Stimulated activated effector memory CD8-positive, alpha-beta T cell treated with anti-CD3 and anti-CD28 coated beads, Interleukin-12 subunit alpha, Interleukin-12 subunit beta, amount 100 ng/mL, for 72 hours (primary cell): Measurements from ENCODE around the gene OR4L1.
"Not testable (repeated sequence)": the region's sequence is repeated elsewhere in the genome, so short reads cannot be mapped to it uniquely, and the experiment has no call there.

Source experiments
- ATAC-seq: fragments of 150-1000 bp; cut with Tn5 transposase; 2 replicates; pipeline ENCODE4 v1.10.0; 2021
- DNase-seq, 2 donors: peaks; one replicate each; pipeline ENCODE4 v3.0.0; 2021 to 2022; ENCODE audit warnings: low spot score in 2 of 2
- H3K27ac Mint-ChIP-seq: one replicate; pipeline ENCODE4 v1.8.0; 2022; ENCODE audit warnings: mild to moderate bottlenecking, mixed read lengths
- H3K36me3 Mint-ChIP-seq: one replicate; pipeline ENCODE4 v1.8.0; 2022; ENCODE audit warnings: mild to moderate bottlenecking, mixed read lengths
- H3K4me1 Mint-ChIP-seq: one replicate; pipeline ENCODE4 v1.8.0; 2022; ENCODE audit warnings: mixed read lengths
- H3K4me3 Mint-ChIP-seq: one replicate; pipeline ENCODE4 v1.8.0; 2022; ENCODE audit warnings: mild to moderate bottlenecking, mixed read lengths
- H3K9me3 Mint-ChIP-seq: one replicate; pipeline ENCODE4 v1.8.0; 2022; ENCODE audit warnings: mixed read lengths

The OR4L1 gene, protein sequence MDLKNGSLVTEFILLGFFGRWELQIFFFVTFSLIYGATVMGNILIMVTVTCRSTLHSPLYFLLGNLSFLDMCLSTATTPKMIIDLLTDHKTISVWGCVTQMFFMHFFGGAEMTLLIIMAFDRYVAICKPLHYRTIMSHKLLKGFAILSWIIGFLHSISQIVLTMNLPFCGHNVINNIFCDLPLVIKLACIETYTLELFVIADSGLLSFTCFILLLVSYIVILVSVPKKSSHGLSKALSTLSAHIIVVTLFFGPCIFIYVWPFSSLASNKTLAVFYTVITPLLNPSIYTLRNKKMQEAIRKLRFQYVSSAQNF

DNA sequence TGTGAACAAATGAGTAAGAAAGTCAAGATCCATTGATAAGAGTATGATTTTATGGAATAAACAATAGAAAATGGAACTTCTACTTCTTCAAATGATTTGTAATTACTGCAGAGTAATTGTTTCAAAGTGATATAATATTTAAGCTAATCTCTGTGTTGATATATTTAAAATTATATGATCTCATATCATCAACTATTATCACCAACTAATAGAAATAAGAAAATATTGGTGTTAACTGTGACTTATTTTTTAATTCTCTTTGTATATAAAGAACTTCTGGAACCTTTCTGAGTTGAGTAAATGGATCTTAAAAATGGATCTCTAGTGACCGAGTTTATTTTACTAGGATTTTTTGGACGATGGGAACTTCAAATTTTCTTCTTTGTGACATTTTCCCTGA is at the start of gene OR4L1:
Gene OR4L1, plus strand, starts transcription at position 301 of the 400 bp plus-strand sequence. Its CDS starts 0 bp downstream, at position 301.
- Mint-ChIP-seq H3K27ac (no peak within 1 kb of the TSS), H3K4me1 (no peaks in the 10 kb centered on the region), H3K9me3 (peaks cover 3% of the 10 kb centered on the region), H3K36me3 (no peaks in the 10 kb centered on the region), H3K4me3 (no peak within 1 kb of the TSS)
- DNase-seq (no peak), ATAC-seq (no peak)

DNA sequence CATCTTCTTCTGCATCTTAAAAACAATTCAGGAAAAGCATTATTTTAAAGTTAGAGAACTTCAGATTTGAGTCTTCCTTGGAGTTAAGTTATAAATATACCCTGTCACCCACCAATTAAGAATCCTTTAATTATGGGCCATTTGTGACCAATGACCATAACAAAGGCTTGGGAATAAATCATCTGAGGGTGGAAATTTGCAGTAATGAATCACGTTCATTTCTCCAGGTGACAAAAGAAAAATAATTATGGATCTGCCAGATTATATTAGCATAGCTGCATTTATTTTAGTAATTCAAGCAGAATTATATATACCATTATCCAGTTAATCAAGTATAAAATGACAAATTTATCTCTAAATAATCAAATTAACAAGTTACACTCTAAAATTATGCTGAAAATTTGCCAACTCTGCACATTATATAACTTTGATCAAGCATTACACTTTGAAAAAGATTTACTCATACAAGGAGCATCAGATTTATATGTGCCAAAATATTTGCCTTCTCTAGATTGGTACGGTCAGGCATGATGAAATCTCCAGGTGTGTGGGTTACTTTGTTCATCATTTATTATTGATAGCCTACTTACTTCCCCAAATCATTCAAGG is 40.5 kb upstream of the OR4L1 start, which contains the start of gene OR4K14:
Gene OR4K14, minus strand, starts transcription at position 51 of the 609 bp plus-strand sequence. CDS start 4,114 bp downstream, outside the sequence.
- H3K9me3 Mint-ChIP-seq = peaks cover under 1% of the 10 kb centered on the region

DNA sequence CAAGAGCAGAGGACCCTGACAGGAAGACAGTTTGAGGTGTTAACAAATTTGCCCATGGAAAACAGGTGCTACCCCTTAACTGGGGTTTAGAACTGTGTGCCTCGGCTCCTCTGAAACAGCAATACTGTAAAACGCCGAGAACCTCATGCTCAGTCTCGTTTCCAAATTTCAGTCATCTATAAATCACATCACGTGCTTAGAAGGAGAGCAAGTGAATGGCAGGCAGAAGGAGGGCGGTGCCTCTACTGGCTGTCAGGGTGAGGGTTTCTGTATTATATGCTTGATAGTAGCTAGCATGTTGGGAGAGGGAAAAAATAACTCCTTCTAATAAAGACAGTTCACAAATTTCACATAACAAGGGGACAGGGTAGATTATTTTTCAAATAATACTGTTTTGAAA is 28.8 kb upstream of the OR4L1 start:
- Mint-ChIP-seq H3K4me1 (no peaks in the 10 kb centered on the region), H3K9me3 (no peaks in the 10 kb centered on the region), H3K4me3 (no peak overlapping the region), H3K36me3 (no peaks in the 10 kb centered on the region), H3K27ac (no peak overlapping the region)
- DNase-seq = no peak
- ATAC-seq = no peak

More for the DNA sequence above, 40.5 kb upstream of the OR4L1 start, which contains the start of gene OR4K14:
- ATAC-seq = no peak
- no peaks in the 10 kb centered on the region for H3K36me3 Mint-ChIP-seq
- H3K4me1 Mint-ChIP-seq = no peaks in the 10 kb centered on the region
- H3K4me3 Mint-ChIP-seq = no peak within 1 kb of the TSS
- no peak within 1 kb of the TSS for H3K27ac Mint-ChIP-seq
- DNase-seq = no peak

- DNase-seq (no peak), ATAC-seq (peak; percentile 50)
- H3K4me3 Mint-ChIP-seq = no peak overlapping the region
- no peak overlapping the region for H3K27ac Mint-ChIP-seq
- no peaks in the 10 kb centered on the region for H3K36me3 Mint-ChIP-seq
- H3K9me3 Mint-ChIP-seq = no peaks in the 10 kb centered on the region
- no peaks in the 10 kb centered on the region for H3K4me1 Mint-ChIP-seq
Observed at GRCh38 chr14:20035449-20035848, 24.4 kb upstream of the OR4L1 start.

- ATAC-seq (no peak), DNase-seq (no peak)
- Mint-ChIP-seq H3K9me3 (no peaks in the 10 kb centered on the region), H3K4me3 (no peak within 1 kb of the TSS), H3K36me3 (no peaks in the 10 kb centered on the region), H3K27ac (no peak within 1 kb of the TSS), H3K4me1 (no peaks in the 10 kb centered on the region)
Observed at GRCh38 chr14:20035938-20036337, 23.9 kb upstream of the OR4L1 start, which contains the start of gene OR4K13. OR4K13 (minus strand) TSS chr14:20036038; CDS start chr14:20034758, 1,280 bp downstream.

GRCh38 chr14:20044243-20044642 is 15.6 kb upstream of the OR4L1 start:
- DNase-seq = no peak
- Mint-ChIP-seq H3K27ac (no peak overlapping the region), H3K4me3 (no peak overlapping the region), H3K9me3 (no peaks in the 10 kb centered on the region), H3K4me1 (no peaks in the 10 kb centered on the region), H3K36me3 (no peaks in the 10 kb centered on the region)
- no peak for ATAC-seq

DNA sequence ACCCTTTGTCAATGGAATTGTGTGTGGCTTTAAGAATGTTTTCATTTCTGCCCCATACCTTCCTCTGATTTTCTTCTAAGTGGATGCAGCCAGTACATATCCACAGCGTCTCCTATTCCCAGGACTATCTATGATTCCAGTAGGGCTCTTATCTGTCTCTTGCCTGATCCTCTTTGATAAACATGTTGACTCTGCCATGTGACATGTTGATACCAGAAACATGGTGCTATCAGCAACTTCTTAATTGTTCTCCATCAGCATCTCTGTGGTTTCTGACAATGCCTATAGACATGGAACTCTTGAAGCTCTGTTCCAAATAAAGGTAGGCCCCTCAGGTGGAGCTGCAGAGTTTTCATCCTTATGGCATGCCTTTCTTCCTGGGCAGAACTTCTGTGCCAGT is 11.6 kb upstream of the OR4L1 start:
- H3K9me3 Mint-ChIP-seq = no peaks in the 10 kb centered on the region
- H3K27ac Mint-ChIP-seq = no peak overlapping the region
- H3K36me3 Mint-ChIP-seq = no peaks in the 10 kb centered on the region
- no peaks in the 10 kb centered on the region for H3K4me1 Mint-ChIP-seq
- ATAC-seq (no peak), DNase-seq (no peak)
- H3K4me3 Mint-ChIP-seq = no peak overlapping the region

DNA sequence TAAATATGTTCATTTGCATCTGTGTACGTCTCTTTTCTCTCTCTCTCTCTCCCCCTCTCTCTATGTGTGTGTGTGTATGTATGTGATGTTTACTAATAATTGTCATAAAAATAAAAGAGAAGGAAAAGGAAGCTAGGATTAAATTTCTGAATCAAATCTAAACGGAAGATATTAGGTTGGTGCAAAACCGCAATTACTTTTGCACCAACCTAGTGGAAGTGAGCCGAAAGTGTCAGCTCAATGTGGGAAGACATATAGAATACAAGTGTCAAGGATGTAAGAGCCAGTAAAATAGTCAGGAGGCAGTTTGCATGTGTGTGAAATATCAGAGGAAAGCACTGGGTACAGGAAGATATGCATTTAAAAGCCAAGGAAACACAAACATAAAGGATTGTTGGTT is 32.2 kb downstream of the OR4L1 start:
- Mint-ChIP-seq H3K36me3 (no peaks in the 10 kb centered on the region), H3K9me3 (no peaks in the 10 kb centered on the region), H3K27ac (no peak overlapping the region), H3K4me3 (no peak overlapping the region), H3K4me1 (no peaks in the 10 kb centered on the region)
- DNase-seq (no peak), ATAC-seq (no peak)

DNA sequence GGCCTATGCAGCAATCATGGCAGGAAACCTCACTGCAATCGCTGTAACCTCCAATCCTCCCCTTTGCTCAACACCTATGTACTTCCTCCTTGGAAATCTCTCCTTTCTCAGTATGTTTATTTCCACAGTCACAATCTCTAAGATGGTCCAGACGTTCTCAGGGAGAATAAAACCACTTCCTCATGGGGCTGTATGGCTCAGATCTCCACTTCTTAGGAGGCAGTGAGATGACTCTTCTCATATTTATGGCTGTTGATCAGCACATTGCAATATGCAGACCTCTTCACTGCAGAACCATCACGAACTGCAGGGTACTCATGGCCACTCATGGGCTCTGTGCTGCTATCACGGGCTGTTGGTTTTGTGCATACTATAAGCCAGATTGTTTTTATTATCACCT is 33.6 kb downstream of the OR4L1 start:
- no peaks in the 10 kb centered on the region for H3K36me3 Mint-ChIP-seq
- no peak for ATAC-seq
- no peak overlapping the region for H3K27ac Mint-ChIP-seq
- no peaks in the 10 kb centered on the region for H3K4me1 Mint-ChIP-seq
- DNase-seq = no peak
- no peak overlapping the region for H3K4me3 Mint-ChIP-seq
- no peaks in the 10 kb centered on the region for H3K9me3 Mint-ChIP-seq

DNA sequence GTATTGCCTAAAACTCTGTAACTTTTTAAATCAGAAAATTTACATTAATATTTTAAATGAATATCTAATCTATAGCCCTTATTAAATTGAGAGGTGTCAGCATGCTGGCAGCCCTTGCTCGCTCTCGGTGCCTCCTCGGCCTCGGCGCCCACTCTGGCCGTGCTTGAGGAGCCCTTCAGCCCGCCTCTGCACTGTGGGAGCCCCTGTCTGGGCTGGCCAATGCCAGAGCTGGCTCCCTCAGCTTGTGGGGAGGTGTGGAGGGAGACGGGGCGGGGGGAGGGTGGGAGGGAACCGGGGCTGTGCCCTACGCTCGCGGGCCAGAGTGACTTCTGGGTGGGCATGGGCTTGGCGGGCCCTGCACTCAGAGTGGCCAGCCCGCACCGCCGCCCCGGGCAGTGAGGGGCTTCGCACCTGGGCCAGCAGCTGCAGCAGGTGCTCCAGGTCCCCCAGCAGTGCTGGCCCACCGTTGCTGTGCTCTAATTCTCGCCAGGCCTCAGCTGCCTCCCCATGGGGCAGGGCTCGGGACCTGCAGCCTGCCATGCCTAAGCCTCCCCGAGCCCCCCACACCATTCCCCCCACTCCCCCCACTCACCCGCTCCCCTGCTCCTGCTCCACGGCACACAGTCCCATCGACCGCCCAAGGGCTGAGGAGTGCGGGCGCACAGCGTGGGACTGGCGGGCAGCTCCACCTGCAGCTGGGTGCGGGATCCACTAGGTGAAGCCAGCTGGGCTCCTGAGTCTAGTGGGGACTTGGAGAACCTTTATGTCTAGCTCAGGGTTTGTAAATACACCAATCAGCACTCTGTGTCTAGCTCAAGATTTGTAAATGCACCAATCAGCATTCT is 39.3 kb downstream of the OR4L1 start:
- DNase-seq, H3K4me3 Mint-ChIP-seq, H3K4me1 Mint-ChIP-seq, H3K27ac Mint-ChIP-seq, H3K36me3 Mint-ChIP-seq, H3K9me3 Mint-ChIP-seq, ATAC-seq: not testable (repeated sequence)

- Mint-ChIP-seq H3K4me3 (no peak within 1 kb of the TSS), H3K27ac (no peak within 1 kb of the TSS), H3K36me3 (no peaks in the 10 kb centered on the region), H3K4me1 (no peaks in the 10 kb centered on the region), H3K9me3 (no peaks in the 10 kb centered on the region)
- ATAC-seq (no peak), DNase-seq (no peak)
Observed at GRCh38 chr14:20110438-20110837, 50.6 kb downstream of the OR4L1 start, which contains the start of gene OR4K17. OR4K17 (plus strand) TSS chr14:20110739; CDS start chr14:20117500, 6,761 bp downstream.
